Activated CD8-positive, alpha-beta memory T cell treated with anti-CD3 and anti-CD28 coated beads for 24 hours (primary cell): ENCODE results near the gene RAPGEF1.
"Not testable (repeated sequence)": the region's sequence is repeated elsewhere in the genome, so short reads cannot be mapped to it uniquely, and the experiment has no call there.

Experiments used
- DNase-seq: peaks from one replicate; pipeline ENCODE4 v3.0.0-alpha.2; 2020

The RAPGEF1 gene, protein sequence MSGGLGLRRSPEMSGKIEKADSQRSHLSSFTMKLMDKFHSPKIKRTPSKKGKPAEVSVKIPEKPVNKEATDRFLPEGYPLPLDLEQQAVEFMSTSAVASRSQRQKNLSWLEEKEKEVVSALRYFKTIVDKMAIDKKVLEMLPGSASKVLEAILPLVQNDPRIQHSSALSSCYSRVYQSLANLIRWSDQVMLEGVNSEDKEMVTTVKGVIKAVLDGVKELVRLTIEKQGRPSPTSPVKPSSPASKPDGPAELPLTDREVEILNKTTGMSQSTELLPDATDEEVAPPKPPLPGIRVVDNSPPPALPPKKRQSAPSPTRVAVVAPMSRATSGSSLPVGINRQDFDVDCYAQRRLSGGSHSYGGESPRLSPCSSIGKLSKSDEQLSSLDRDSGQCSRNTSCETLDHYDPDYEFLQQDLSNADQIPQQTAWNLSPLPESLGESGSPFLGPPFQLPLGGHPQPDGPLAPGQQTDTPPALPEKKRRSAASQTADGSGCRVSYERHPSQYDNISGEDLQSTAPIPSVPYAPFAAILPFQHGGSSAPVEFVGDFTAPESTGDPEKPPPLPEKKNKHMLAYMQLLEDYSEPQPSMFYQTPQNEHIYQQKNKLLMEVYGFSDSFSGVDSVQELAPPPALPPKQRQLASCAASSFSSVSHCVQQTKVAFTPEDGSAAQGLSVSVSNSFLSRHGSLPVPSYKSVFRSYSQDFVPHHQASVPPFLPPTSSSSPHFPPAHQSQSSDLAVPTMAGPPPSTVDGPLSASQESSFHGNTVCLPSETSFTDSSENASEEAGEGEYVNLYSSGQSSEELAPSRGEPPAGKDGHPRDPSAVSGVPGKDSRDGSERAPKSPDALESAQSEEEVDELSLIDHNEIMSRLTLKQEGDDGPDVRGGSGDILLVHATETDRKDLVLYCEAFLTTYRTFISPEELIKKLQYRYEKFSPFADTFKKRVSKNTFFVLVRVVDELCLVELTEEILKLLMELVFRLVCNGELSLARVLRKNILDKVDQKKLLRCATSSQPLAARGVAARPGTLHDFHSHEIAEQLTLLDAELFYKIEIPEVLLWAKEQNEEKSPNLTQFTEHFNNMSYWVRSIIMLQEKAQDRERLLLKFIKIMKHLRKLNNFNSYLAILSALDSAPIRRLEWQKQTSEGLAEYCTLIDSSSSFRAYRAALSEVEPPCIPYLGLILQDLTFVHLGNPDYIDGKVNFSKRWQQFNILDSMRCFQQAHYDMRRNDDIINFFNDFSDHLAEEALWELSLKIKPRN (N-terminal part only)

DNA sequence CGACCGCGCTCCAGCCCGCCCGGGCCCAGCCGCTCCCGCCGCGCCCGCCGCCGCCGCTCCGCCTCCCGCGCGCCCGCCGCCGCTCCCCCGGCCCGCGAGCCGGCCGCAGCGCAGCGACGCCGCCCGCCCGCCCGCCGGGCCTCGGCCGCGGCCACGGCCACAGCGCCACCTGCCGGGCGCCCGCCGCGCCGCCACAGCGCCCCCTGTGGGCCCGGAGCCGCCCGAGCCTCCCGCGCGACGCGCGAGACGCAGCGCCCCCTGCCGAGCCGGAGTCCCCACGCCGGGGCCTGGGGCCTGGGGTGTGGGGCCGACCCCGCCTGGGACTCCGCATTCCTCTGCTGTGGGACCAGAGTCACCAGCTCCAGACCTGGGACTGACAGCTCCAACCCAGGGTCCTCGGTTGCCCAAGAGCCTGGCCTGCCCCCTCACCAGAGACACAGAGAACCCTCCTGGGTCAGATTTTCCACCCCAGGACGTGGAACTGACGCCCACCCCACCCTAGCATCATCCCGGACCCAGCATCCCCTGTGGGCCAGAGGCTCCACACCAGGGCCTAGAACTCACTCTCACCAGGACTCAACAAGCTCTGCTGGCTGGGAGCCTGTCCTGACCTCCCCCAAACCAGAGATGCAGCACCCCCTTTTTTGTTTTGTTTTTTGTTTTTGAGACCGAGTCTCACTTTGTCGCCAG lies at the start of gene RAPGEF1:
TSS of gene RAPGEF1 (minus strand) at position 118 of the 690 bp plus-strand sequence. CDS start 246 bp downstream, outside the sequence.
- DNase-seq: peak; percentile 97

DNA sequence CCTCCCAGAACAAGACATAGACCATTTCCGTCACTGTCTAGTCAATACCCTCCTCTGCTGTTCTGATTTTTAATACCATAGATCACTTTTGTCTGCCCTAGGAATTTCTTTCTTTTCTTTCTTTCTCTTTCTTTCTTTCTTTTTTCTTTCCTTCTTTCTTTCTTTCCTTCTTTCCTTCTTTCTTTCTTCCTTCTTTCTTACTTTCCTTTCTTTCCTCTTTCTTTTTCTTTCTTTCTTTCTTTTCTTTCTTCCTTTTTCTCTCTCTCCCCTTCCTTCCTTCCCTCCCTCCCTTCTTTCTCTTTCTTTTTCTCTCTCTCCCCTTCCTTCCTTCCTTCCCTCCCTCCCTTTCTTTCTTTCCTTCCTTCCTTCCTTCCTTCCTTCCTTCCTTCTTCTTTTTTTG lies 49.0 kb upstream of the RAPGEF1 start:
- DNase-seq: no peak

DNA sequence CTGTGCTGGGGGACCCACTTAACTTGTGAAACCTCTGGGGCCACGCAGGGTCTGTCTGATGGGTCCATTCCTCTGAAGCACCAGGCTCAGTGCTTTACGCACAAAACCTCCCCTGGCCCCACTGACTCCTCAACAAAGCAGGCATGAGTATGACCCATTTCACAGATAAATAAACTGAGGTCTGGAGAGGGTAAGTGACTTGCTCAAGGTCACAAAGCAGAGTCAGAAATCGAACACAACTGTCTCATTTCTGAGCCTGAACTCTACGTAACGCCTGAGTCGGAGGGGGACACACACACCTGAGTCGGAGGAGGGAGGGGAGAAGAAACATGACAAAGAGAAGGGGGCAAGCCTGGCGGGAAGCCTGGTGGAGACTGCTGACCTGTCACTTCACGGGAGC lies 48.0 kb upstream of the RAPGEF1 start:
- no peak for DNase-seq

DNA sequence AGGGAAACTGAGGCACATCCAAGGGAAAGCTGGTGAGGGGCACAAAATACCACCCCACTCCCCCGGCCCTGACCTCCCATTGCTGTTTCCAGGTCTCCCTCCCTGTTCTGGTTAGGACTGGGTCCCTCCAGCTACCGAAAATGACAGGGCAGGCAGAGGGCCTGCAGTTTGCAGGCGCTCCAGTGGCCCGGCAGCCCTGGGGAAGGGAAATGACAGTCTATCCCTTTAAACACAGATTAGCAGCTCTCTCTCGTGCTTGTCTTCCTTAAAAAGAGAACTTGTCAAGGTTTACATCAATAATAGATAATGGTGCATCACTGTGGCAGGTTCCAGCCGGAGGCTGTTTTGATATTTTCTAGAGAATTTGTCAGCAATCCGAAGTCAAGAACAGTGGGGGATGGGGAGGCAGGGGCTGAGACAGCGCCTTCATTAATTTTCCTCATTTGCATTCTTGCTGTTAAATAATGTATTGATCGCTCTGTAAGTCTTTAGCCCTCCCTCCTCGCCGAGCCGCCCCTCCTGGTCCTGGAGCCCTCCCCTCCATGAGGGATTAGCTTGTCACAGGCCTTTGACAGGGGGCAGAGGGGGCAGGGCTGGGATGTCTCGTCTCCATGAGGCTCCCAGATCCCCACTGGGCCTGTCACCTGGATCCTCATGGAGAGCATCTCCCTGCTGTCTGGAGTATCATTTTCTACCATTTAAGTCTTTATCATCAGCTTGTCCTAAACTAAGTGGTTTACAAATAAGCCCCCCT lies 45.0 kb upstream of the RAPGEF1 start:
- DNase-seq: no peak

DNA sequence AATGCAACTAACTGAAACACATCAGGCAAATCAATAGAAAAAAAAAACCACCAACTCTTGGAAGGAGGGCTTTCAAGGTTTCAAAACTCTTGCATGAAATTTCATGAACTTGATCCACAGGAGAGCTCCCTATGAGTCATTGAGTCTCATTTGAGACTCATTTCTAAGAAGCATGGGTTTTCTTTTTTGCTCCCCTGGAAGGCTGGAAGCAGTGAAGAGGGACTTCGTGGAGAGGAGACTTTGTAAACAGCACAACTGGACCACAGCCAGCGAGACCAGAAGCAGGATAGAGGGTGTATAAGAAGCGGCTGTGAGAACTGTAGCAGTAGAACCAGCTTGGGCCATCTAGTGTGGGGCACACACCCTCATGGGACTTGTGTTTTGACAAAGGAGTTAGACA lies 41.2 kb upstream of the RAPGEF1 start:
- DNase-seq: no peak

DNA sequence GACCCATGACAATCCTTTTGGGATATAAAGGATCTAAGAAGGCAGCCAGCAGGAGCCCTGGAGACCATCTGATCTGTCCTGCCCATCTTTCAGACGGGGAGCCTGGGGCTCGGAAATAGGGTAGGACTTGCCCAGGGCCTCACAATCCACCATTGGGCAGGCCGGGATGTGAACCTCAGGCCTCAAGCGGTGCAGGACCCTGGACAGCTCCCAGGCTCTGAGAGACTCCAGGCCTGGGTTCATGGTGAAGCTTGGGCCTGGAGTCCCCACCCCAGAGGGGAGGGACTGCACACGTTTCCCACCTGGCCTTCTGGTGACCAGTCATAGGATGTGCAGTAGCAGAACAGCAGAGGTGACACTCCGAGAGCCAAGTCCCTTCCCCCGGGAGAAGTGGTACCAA lies 36.6 kb upstream of the RAPGEF1 start:
- no peak for DNase-seq

DNA sequence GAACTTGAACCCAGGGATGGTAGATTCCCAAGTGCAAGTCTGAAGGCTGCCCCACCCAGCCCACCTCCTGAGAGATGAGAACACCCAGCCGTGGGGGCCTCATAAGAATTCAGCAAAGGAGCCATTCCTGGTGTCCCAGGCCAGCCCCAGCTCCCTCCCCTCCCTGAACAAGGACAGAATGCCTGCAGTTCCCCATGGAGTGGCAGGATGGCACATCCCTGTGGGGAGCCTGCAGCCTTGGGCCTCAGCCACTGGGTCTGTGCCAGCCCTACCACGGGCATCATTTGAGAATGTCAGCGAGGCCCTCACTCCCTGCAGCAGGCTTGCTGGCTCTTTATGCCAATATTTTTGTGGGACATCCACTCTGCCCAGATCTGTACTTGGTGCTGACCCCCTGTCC lies 36.2 kb upstream of the RAPGEF1 start:
- no peak for DNase-seq

DNA sequence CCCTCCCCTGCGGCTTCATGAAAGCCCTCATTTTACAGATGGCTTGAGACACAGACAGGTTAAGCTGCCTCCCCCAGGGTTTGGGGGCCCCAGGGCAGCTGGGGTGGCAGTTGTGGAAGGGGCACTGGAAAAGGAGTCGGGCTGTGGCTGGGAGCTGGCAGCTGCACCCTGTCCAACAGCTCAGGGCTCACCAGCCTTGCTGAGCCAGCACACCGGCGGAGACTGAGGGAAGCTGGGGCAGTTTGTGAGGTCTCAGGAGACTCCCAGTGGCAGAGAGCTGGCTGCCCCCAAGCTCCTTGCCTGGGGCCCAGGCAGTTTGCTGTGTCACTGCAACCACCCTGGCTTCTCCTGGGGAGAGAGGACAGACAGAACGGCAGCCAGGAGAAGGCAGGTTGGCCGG lies 34.8 kb upstream of the RAPGEF1 start:
- DNase-seq: no peak

DNA sequence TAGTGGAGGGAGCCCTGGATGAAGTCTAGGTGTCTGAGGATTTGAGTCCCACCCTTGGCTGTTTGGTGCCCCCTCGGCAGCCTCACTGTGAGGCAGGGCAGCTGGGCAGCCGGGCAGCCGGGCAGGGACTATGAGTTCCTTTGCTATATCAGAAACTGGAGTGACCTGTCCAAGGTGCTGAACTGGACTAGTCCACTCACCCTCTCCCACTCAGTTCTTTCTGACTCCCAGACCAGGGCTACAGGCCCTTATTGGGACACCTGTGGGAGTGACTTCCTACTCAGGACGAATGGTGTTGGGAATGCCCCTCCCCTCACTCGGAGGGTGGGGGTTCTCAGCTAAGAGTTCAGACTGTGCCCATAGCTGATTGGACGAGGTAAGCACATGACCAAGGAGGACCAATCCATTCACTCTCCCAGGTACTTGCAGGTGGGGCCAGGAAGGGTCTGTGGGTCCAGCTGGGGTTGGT lies 34.1 kb upstream of the RAPGEF1 start:
- peak; percentile 63 for DNase-seq

DNA sequence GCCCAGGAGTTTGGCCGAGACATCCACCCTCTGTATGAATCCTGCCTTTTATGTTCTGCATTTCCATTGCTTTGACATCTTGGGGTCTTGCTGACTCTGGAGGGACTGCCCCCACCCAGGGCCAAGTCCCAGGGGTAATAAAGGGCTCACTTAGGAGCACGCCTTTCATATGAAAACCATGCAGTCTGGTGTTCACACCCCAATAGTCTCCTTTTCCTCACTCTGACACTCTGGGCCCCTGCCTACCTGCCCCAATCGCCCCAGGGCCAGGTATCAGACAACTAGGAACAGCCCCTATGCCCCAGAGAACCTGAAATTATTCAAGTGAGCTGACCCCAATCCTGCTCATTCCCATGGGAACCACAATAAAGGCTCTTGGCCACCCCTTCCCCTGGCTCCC lies 33.1 kb upstream of the RAPGEF1 start:
- no peak for DNase-seq

DNA sequence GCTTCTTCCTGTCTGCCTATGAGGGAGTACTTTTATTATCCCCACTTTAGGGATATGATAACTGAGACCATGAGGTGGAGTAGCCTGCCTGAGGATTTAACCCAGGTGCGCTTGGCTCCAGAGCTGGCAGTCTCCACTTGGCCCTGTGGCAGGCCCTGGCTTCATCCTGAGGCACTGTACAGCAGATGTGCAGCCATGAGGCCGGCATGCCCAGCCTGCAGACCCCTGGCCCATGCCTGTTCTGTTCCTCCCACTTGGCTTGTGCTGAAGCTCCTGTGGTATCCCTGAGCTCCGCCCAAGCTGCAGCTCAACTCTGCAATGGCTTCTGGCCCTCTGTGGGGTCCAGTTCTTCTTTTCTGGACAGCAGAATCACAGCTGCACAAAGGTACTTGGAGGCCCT lies 31.8 kb upstream of the RAPGEF1 start:
- DNase-seq: no peak

DNA sequence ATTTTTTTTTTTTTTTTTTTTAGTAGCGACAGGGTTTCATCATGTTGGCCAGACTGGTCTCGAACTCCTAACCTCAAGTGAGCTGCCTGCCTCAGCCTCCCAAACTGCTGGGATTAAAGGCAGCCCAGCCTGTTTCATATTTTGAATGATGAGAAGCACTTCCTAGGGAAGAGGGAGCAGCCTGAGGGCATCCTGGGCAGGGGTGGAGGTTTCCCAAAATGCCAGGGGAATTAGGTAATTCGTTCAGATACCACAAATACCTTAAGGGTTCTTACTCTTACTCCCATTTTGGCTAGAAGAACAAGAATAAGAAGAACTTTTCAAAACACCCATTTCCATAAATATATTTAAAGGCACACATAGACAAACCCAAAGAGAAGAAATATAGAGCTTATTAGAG lies 29.5 kb upstream of the RAPGEF1 start:
- no peak for DNase-seq

DNA sequence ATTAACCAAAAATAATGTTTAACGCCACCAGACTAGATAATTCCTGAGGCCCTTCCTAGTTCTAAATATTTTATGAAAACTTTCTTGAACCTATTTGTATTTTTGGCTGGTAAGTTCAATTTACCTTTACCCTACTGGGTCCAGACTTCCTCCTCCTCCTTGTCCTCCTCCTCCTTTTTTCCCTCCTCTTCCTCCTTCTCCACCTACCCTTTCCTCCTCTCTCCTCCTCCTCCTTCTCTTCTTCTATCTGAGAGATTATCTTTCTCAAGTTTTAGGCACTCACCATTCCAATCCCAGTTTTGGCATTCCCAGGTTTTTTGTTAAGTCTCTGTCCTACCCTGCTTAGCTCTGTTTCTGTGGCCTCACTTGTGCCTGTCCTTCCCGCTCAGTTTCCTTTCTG lies 24.7 kb upstream of the RAPGEF1 start:
- no peak for DNase-seq

DNA sequence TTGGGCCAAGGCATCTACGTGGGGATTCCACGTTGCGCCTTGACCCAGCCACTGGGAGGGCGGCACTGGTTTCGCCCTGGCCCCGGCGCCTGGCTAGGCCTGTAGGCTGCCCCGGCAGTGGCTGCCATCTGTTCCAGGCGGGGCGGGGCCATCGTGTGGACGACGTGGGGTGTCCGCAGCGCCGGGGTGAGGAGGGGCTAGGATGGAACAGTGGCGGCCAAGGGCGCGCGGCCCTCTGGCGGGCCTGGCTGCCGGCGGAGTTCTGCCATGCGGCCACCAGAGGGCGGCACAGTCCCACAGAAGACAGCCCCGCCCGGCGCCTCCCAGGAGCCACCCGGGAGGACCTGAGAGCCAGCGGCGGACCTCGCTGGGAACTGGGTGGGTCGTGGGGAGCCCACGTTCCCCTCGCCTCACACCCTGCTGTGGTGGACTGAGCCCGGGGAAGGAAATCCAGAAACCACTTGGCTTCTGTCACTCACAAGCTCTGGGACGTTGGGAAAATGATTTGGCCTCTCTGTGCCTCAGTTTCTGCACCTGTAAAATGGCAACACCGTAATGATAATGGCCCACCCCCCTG lies 22.6 kb upstream of the RAPGEF1 start:
- DNase-seq: peak; percentile 93

DNA sequence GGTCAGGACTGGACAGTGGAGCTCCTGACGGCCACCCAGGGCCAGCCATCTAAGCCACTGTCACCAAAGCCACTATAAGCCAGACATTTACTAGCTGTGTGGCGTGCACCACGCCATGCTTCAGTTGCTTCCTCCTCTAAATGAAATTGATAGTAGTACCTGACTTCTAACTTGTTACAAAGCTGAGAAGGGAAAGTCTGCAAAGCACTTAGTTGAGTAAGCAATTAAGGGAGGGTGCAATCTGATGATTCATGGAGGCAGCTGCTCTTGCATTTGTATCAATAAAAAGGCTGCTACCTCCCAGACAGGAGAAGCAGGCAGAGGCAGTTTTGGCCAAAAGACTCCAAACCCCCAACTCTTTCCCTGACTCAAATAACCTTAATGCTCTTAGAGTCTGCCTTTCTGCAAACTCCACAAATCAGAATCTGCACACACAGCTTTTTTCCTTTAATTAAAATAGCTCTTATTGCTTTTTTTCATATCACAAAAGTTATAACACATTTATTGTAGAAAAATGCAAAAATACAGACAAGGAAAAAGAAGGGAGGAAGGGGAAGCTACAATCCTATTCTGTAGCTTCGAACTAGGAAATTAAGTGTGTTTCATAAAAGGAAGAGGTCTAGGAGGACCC lies 19.3 kb upstream of the RAPGEF1 start:
- no peak for DNase-seq

DNA sequence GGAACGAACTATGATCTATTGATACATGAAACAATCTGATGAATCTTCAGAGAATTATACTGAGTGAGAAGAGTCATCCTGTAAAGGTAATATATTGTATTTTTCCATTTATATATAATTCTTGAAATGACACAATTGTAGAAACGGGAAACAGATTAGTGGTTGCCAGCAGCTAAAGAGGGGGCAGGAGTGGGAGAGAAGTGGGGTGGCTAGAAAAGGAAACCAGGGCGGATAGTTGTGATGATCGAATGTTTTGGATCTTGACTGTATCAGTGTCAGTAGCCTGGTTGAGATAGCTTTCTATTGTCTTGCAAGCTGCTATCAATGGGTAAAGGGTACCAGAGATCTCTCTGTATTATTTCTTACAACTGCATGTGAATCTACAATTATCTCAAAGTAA lies 17.7 kb upstream of the RAPGEF1 start:
- DNase-seq: no peak

DNA sequence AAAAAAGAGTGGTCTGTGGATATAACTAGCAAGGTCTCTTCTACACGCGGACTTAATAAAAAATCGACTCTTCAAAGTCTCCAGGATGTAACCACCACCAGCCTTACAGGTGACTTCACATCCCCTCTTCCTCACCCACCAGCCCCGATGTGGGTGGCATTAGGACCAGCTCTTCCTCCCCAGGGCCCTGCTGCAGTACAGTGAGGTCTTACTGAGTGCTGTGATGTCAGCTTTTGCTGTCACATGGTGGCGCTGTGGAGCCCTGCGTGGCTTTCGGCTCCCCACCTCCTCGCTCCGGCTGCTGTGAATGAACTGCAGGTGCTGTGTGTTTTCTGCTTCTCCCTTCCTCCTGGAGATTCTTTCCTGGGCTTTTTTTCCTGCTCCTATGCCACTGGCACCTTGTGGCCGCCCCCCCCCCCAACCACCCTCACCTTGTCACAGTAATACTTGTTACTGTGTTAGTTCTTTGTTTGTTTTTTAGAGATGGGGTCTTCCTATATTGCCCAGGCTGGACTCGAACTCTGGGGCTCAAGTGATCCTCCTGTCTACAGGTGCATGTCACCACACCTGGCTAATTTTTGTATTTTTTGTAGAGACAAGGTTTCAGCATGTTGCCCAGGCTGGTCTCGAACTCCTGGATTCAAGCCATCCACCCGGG lies 15.8 kb upstream of the RAPGEF1 start:
- DNase-seq: peak; percentile 93

DNA sequence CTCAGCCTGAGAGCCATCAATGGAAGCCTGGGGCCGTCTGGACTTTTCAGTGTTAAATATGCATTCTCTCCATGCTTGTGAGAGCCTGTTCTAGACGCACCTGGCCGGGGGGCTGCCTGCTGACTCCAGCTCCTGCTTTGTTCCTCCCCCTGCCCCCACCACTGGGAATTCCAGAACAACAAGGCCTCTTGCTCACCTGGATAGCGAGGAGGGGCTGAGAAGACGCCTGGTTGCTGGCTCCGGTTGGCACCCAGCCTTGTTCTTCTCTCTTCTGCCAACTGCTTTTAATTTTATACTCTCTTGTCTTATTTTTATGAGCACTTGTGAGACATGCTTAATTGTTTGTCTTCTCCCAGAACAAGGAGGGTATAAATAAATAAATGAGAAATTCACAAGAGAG lies 15.0 kb upstream of the RAPGEF1 start:
- DNase-seq: no peak

DNA sequence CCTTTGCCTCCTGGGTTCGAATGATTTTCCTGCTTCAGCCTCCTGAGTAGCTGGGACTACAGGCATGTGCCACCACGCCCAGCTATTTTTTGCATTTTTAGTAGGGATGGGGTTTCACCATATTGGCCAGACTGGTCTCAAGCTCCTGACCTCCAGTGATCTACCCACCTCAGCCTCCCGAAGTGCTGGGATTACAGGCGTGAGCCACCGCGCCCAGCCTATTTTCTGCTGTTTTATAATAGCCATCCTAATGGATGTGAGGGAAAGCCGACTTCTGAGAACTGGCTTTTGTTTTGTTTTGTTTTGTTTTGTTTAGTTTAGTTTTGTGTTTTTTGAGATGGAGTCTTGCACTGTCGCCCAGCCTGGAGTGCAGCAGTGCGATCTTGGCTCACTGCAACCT lies 13.9 kb upstream of the RAPGEF1 start:
- DNase-seq: not testable (repeated sequence)

DNA sequence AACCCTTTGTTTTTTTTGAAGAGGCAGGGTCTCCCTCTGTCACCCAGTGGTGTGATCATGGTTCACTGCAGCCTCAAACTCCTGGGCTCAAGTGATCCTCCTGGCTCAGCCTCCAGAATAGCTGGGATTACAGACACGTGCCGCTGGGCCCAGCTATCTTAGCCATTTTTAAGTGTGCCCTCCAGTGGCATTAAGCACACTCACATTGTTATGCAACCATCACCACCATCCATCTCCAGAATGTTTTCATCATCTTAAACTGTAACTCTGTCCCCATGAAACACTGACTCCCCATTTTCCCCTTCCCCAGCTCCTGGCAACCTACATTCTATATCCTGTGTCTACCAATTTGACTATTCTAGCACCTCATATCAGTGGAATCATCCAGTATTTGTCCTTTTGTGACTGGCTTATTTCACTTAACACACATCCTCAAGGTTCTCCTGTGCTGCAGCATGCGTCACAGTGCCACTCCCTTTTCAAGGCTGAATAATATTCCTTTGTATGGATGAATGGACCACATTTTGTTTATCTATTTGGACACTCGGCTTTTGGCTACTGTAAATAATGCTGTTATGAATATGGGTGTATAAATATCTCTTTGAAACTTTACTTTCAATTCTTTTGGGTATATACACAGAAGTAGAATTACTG lies 12.5 kb upstream of the RAPGEF1 start:
- DNase-seq: no peak
